ENCODE measurements around the gene CLDND2. TPM values are rescaled to one million over a fixed set of nuclear protein-coding genes. Genes with fewer than 3 reads are reported as not detected.

Gene CLDND2
- total and polyA plus RNA-seq, 2 donors from 2014 or later, result 1.1 to 6.9 TPM

GRCh38 chr19:51415187-51415586 is 46.4 kb upstream of the CLDND2 start:
- Histone ChIP-seq H3K9me3 (ENCODE audit: control insufficient read depth in 2 of 3, insufficient read depth in 1 of 3, low read length in 3 of 3) (no peaks in the 10 kb centered on the region), H3K27ac (ENCODE audit: low read depth in 2 of 2, low read length in 2 of 2) (no peak overlapping the region), H3K27me3 (ENCODE audit: control insufficient read depth, insufficient read depth, low read length) (no peaks in the 10 kb centered on the region), H3K4me1 (ENCODE audit: control insufficient read depth in 2 of 3, insufficient read depth in 2 of 3, low read depth in 1 of 3, low read length in 3 of 3) (no peaks in the 10 kb centered on the region), H3K4me3 (ENCODE audit: low read length in 3 of 3) (no peak overlapping the region), H3K9ac (ENCODE audit: low read length in 3 of 3) (no peak overlapping the region), H3K36me3 (ENCODE audit: control insufficient read depth in 2 of 3, insufficient read depth in 3 of 3, low read length in 3 of 3) (no peaks in the 10 kb centered on the region)
- peak in 1 of 5 donors; percentile 51 for DNase-seq
- intact Hi-C loops (cut with DNase I), result no loop called here
- no peak for FAIRE-seq
- no peak for TF ChIP-seq CTCF (IDR thresholded peaks at IDR 0.05; ENCODE audit: borderline replicate concordance, extremely low read depth, insufficient read depth)

GRCh38 chr19:51410950-51411748 is 42.3 kb upstream of the CLDND2 start:
- intact Hi-C loops (cut with DNase I), result no loop called here
- TF ChIP-seq CTCF (IDR thresholded peaks at IDR 0.05; ENCODE audit: borderline replicate concordance, extremely low read depth, insufficient read depth), result no peak
- Histone ChIP-seq H3K4me3 (ENCODE audit: low read length in 3 of 3) (no peak overlapping the region), H3K27me3 (ENCODE audit: control insufficient read depth, insufficient read depth, low read length) (no peaks in the 10 kb centered on the region), H3K9ac (ENCODE audit: low read length in 3 of 3) (no peak overlapping the region), H3K27ac (ENCODE audit: low read depth in 2 of 2, low read length in 2 of 2) (no peak overlapping the region), H3K9me3 (ENCODE audit: control insufficient read depth in 2 of 3, insufficient read depth in 1 of 3, low read length in 3 of 3) (no peaks in the 10 kb centered on the region), H3K36me3 (ENCODE audit: control insufficient read depth in 2 of 3, insufficient read depth in 3 of 3, low read length in 3 of 3) (no peaks in the 10 kb centered on the region), H3K4me1 (ENCODE audit: control insufficient read depth in 2 of 3, insufficient read depth in 2 of 3, low read depth in 1 of 3, low read length in 3 of 3) (no peaks in the 10 kb centered on the region)
- FAIRE-seq (no peak), DNase-seq (no peak)

- Histone ChIP-seq H3K4me1 (ENCODE audit: control insufficient read depth in 2 of 3, insufficient read depth in 2 of 3, low read depth in 1 of 3, low read length in 3 of 3) (no peaks in the 10 kb centered on the region), H3K36me3 (ENCODE audit: control insufficient read depth in 2 of 3, insufficient read depth in 3 of 3, low read length in 3 of 3) (no peaks in the 10 kb centered on the region), H3K4me3 (ENCODE audit: low read length in 3 of 3) (no peak overlapping the region), H3K9ac (ENCODE audit: low read length in 3 of 3) (no peak overlapping the region), H3K27me3 (ENCODE audit: control insufficient read depth, insufficient read depth, low read length) (no peaks in the 10 kb centered on the region), H3K27ac (ENCODE audit: low read depth in 2 of 2, low read length in 2 of 2) (no peak overlapping the region), H3K9me3 (ENCODE audit: control insufficient read depth in 2 of 3, insufficient read depth in 1 of 3, low read length in 3 of 3) (no peaks in the 10 kb centered on the region)
- TF ChIP-seq CTCF (IDR thresholded peaks at IDR 0.05; ENCODE audit: borderline replicate concordance, extremely low read depth, insufficient read depth), result peak; percentile 26
- intact Hi-C loops (cut with DNase I), result no loop called here
- DNase-seq, result peak in 3 of 5 donors; percentile 3 to 31 (median 25)
- FAIRE-seq, result no peak
Measured at GRCh38 chr19:51407511-51408131, 38.8 kb upstream of the CLDND2 start.

Measured in kidney (tissue), 14 donors.